Measurements from ENCODE around the gene SH3RF3.

DNA sequence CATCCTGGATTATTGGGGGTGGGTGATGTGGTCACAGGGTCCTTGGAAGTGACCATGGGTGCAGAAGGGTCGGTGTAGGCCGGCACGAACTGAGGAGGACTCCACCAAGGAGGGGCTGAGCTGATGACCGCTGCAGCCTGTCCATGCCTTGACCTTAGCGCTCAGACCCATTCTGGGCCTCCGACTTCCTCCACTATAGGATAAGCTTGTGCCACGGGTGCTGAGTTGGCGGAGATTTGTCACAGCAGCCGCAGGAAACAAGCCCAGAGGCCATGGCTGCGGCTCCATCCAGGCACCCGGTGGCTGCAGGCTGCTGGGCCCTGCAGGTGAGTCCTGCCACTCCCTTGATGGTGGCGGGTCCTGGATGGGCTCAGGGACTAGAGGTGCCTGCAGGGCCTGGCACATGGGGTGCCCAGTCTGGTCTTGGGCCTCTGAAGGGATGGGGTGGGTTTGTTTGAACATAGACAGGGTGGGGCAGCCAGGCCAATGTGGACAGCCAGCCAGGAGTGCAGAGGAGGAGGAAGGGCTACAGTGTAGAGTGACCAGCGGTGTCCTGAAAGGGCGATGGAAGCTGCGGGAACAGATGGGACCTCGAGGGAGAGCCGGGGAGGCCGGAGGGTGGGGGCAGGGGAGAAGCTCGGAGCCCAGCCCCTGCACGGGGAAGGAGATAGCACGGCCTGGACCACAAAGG, 400.0 kb downstream of the SH3RF3 start:
- TF ChIP-seq ZC3H10 (CRISPR knock-in tag; IDR thresholded peaks at IDR 0.05) (no peak), ZNF70 (CRISPR knock-in tag; IDR thresholded peaks at IDR 0.05) (no peak), TOX (CRISPR knock-in tag; IDR thresholded peaks at IDR 0.05; ENCODE audit: borderline replicate concordance) (no peak), RARB (CRISPR knock-in tag; IDR thresholded peaks at IDR 0.05) (no peak), CSDC2 (CRISPR knock-in tag; IDR thresholded peaks at IDR 0.05) (no peak), PPARA (CRISPR knock-in tag; IDR thresholded peaks at IDR 0.05; ENCODE audit: borderline replicate concordance) (no peak), ZFP3 (CRISPR knock-in tag; IDR thresholded peaks at IDR 0.05) (no peak)
- TF ChIP-seq, protein P1, sequence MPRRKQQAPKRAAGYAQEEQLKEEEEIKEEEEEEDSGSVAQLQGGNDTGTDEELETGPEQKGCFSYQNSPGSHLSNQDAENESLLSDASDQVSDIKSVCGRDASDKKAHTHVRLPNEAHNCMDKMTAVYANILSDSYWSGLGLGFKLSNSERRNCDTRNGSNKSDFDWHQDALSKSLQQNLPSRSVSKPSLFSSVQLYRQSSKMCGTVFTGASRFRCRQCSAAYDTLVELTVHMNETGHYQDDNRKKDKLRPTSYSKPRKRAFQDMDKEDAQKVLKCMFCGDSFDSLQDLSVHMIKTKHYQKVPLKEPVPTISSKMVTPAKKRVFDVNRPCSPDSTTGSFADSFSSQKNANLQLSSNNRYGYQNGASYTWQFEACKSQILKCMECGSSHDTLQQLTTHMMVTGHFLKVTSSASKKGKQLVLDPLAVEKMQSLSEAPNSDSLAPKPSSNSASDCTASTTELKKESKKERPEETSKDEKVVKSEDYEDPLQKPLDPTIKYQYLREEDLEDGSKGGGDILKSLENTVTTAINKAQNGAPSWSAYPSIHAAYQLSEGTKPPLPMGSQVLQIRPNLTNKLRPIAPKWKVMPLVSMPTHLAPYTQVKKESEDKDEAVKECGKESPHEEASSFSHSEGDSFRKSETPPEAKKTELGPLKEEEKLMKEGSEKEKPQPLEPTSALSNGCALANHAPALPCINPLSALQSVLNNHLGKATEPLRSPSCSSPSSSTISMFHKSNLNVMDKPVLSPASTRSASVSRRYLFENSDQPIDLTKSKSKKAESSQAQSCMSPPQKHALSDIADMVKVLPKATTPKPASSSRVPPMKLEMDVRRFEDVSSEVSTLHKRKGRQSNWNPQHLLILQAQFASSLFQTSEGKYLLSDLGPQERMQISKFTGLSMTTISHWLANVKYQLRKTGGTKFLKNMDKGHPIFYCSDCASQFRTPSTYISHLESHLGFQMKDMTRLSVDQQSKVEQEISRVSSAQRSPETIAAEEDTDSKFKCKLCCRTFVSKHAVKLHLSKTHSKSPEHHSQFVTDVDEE (CRISPR knock-in tag; IDR thresholded peaks at IDR 0.05), result no peak
- TF ChIP-seq, protein P2, sequence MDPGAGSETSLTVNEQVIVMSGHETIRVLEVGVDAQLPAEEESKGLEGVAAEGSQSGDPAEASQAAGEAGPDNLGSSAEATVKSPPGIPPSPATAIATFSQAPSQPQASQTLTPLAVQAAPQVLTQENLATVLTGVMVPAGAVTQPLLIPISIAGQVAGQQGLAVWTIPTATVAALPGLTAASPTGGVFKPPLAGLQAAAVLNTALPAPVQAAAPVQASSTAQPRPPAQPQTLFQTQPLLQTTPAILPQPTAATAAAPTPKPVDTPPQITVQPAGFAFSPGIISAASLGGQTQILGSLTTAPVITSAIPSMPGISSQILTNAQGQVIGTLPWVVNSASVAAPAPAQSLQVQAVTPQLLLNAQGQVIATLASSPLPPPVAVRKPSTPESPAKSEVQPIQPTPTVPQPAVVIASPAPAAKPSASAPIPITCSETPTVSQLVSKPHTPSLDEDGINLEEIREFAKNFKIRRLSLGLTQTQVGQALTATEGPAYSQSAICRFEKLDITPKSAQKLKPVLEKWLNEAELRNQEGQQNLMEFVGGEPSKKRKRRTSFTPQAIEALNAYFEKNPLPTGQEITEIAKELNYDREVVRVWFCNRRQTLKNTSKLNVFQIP (CRISPR knock-in tag; IDR thresholded peaks at IDR 0.05; ENCODE audit: borderline replicate concordance, low read depth), result no peak
- TF ChIP-seq, protein P3, sequence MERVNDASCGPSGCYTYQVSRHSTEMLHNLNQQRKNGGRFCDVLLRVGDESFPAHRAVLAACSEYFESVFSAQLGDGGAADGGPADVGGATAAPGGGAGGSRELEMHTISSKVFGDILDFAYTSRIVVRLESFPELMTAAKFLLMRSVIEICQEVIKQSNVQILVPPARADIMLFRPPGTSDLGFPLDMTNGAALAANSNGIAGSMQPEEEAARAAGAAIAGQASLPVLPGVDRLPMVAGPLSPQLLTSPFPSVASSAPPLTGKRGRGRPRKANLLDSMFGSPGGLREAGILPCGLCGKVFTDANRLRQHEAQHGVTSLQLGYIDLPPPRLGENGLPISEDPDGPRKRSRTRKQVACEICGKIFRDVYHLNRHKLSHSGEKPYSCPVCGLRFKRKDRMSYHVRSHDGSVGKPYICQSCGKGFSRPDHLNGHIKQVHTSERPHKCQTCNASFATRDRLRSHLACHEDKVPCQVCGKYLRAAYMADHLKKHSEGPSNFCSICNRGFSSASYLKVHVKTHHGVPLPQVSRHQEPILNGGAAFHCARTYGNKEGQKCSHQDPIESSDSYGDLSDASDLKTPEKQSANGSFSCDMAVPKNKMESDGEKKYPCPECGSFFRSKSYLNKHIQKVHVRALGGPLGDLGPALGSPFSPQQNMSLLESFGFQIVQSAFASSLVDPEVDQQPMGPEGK (CRISPR knock-in tag; IDR thresholded peaks at IDR 0.05; ENCODE audit: borderline replicate concordance), result no peak

Data from SK-N-SH treated with all-trans-retinoic acid at 6 μM for 48 hours (cell line).